ENCODE results near the gene RAB11FIP3.

- TF ChIP-seq TCF7L2 (IDR thresholded peaks at IDR 0.05; ENCODE audit: borderline replicate concordance, extremely low read depth, insufficient read depth, insufficient read length), result no peak
- no peak for TF ChIP-seq RAD21 (IDR thresholded peaks at IDR 0.05; ENCODE audit: low read depth)
- TF ChIP-seq POLR2A (IDR thresholded peaks at IDR 0.05; ENCODE audit: borderline replicate concordance, extremely low read depth, insufficient read depth, insufficient read length), result no peak
- no peak for TF ChIP-seq CTCF (IDR thresholded peaks at IDR 0.05 in 2 of 3, conservative IDR thresholded peaks at IDR 0.05 in 1 of 3; ENCODE audit: borderline replicate concordance in 1 of 3, insufficient read depth in 1 of 3, low read depth in 2 of 3, low read length in 2 of 3)
- TF ChIP-seq ZBTB33 (IDR thresholded peaks at IDR 0.05; ENCODE audit: extremely low read depth, insufficient replicate concordance, low read length), result no peak
Observed at GRCh38 chr16:554640-555365, 129.4 kb downstream of the RAB11FIP3 start.
